ENCODE results near the gene CDH4.
A peak's percentile ranks its signal among the peaks of the same experiment; 100 is the strongest.

CDH4 gene

DNA sequence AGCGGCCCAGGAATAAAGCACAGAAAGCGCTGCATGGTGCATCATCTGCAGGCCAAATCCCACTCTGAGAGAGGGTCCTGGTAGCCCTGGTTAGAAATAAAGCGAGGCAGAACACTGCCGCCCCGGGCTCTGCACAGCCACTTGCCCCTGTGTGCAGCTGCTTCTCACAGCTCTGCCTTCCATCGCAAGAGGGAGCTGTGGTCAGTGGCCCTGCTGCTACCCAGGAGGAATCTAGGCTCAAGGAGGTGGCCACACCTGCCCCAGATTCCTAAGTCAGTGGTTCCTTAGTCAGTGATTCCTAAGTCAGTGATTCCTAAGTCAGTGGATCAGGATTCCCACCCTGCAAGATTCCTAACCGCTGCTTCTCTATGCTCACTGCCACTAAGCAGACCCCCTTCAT, 8.8 kb downstream of the CDH4 start:
- Histone ChIP-seq H4K91ac (ENCODE audit: low read depth, low read length) (no peak overlapping the region), H3K9ac (ENCODE audit: low read length) (no peak overlapping the region), H2BK12ac (ENCODE audit: low read length) (no peak overlapping the region), H3K79me2 (ENCODE audit: control insufficient read depth, insufficient read depth, low read length, poor library complexity) (no peaks in the 10 kb centered on the region), H2BK5ac (ENCODE audit: low read depth, low read length, poor library complexity) (no peak overlapping the region), H4K12ac (ENCODE audit: low read depth, low read length) (no peak overlapping the region), H3K14ac (ENCODE audit: low read length) (no peak overlapping the region), H2AFZ (ENCODE audit: insufficient read depth, low read length, poor library complexity) (no peak overlapping the region), H3K9me3 (ENCODE audit: insufficient read depth, low read depth, low read length) (no peaks in the 10 kb centered on the region), H3K27ac (ENCODE audit: low read depth, low read length) (no peak overlapping the region), H3K4me3 (ENCODE audit: low read depth, low read length) (no peak overlapping the region), H2AK5ac (ENCODE audit: low read length) (no peak overlapping the region), H3K79me1 (ENCODE audit: low read length) (no peaks in the 10 kb centered on the region), H3K4ac (ENCODE audit: low read depth, low read length) (no peak overlapping the region), H3K18ac (ENCODE audit: low read length) (no peak overlapping the region), H3K4me2 (ENCODE audit: low read length) (no peak overlapping the region), H2BK120ac (ENCODE audit: insufficient read depth, low read length, poor library complexity) (no peak overlapping the region), H4K8ac (ENCODE audit: low read depth, low read length) (no peak overlapping the region), H3K23ac (ENCODE audit: low read length) (no peak overlapping the region), H3K27me3 (ENCODE audit: insufficient read depth, low read length) (no peaks in the 10 kb centered on the region), H3K36me3 (ENCODE audit: control insufficient read depth in 1 of 2, insufficient read depth in 2 of 2, low read length in 2 of 2) (no peaks in the 10 kb centered on the region), H3K4me1 (ENCODE audit: control insufficient read depth in 1 of 2, insufficient read depth in 2 of 2, low read length in 2 of 2) (no peaks in the 10 kb centered on the region)
- WGBS (ENCODE audit: extremely low coverage, insufficient coverage, insufficient read length) = no CpG with 5 or more reads among the region's 7 CpGs
- peak in 1 of 2 donors; percentile 8 for DNase-seq

DNA sequence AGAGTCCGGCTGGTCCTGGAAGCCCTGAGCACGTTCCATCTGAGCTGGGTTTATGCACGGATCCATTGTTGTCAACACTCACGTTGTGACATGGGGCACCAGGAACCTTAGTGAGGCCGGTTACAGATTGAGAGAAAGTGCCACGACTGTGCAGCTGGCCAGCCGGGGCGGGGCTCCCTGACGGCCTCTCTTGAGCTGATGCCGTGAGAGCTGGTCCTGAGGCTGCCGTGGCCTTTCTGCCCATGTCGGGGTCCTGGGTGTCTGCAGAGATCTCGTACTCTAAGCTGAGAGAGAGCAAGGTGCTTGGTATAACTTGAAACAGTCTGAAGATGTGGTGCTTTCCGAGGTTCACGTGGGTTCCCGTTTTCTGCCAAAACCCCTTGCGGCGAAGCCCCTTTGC, 10.0 kb downstream of the CDH4 start:
- Histone ChIP-seq H3K4me2 (ENCODE audit: low read length) (no peak overlapping the region), H2BK120ac (ENCODE audit: insufficient read depth, low read length, poor library complexity) (no peak overlapping the region), H3K4ac (ENCODE audit: low read depth, low read length) (no peak overlapping the region), H4K12ac (ENCODE audit: low read depth, low read length) (no peak overlapping the region), H3K4me3 (ENCODE audit: low read depth, low read length) (no peak overlapping the region), H3K36me3 (ENCODE audit: control insufficient read depth in 1 of 2, insufficient read depth in 2 of 2, low read length in 2 of 2) (no peaks in the 10 kb centered on the region), H2BK5ac (ENCODE audit: low read depth, low read length, poor library complexity) (no peak overlapping the region), H2BK12ac (ENCODE audit: low read length) (no peak overlapping the region), H3K4me1 (ENCODE audit: control insufficient read depth in 1 of 2, insufficient read depth in 2 of 2, low read length in 2 of 2) (peaks cover 0 to 3% of the 10 kb centered on the region in 2 experiments), H3K18ac (ENCODE audit: low read length) (no peak overlapping the region), H4K91ac (ENCODE audit: low read depth, low read length) (no peak overlapping the region), H2AFZ (ENCODE audit: insufficient read depth, low read length, poor library complexity) (no peak overlapping the region), H3K27me3 (ENCODE audit: insufficient read depth, low read length) (no peaks in the 10 kb centered on the region), H3K79me1 (ENCODE audit: low read length) (no peaks in the 10 kb centered on the region), H2AK5ac (ENCODE audit: low read length) (no peak overlapping the region), H3K27ac (ENCODE audit: low read depth, low read length) (no peak overlapping the region), H3K23ac (ENCODE audit: low read length) (no peak overlapping the region), H3K9me3 (ENCODE audit: insufficient read depth, low read depth, low read length) (no peaks in the 10 kb centered on the region), H3K14ac (ENCODE audit: low read length) (no peak overlapping the region), H3K9ac (ENCODE audit: low read length) (no peak overlapping the region), H4K8ac (ENCODE audit: low read depth, low read length) (no peak overlapping the region), H3K79me2 (ENCODE audit: control insufficient read depth, insufficient read depth, low read length, poor library complexity) (no peaks in the 10 kb centered on the region)
- no peak for DNase-seq
- no CpG with 5 or more reads among the region's 18 CpGs for WGBS (ENCODE audit: extremely low coverage, insufficient coverage, insufficient read length)

GRCh38 chr20:61262514-61262913, 10.5 kb downstream of the CDH4 start:
- Histone ChIP-seq H2AK5ac (ENCODE audit: low read length) (no peak overlapping the region), H3K4me1 (ENCODE audit: control insufficient read depth in 1 of 2, insufficient read depth in 2 of 2, low read length in 2 of 2) (peaks cover 0 to 6% of the 10 kb centered on the region in 2 experiments), H3K9ac (ENCODE audit: low read length) (no peak overlapping the region), H3K23ac (ENCODE audit: low read length) (no peak overlapping the region), H4K8ac (ENCODE audit: low read depth, low read length) (no peak overlapping the region), H3K4me2 (ENCODE audit: low read length) (no peak overlapping the region), H4K12ac (ENCODE audit: low read depth, low read length) (no peak overlapping the region), H3K27me3 (ENCODE audit: insufficient read depth, low read length) (no peaks in the 10 kb centered on the region), H3K36me3 (ENCODE audit: control insufficient read depth in 1 of 2, insufficient read depth in 2 of 2, low read length in 2 of 2) (no peaks in the 10 kb centered on the region), H2AFZ (ENCODE audit: insufficient read depth, low read length, poor library complexity) (no peak overlapping the region), H4K91ac (ENCODE audit: low read depth, low read length) (no peak overlapping the region), H3K79me2 (ENCODE audit: control insufficient read depth, insufficient read depth, low read length, poor library complexity) (no peaks in the 10 kb centered on the region), H2BK5ac (ENCODE audit: low read depth, low read length, poor library complexity) (no peak overlapping the region), H3K14ac (ENCODE audit: low read length) (no peak overlapping the region), H3K79me1 (ENCODE audit: low read length) (no peaks in the 10 kb centered on the region), H3K4me3 (ENCODE audit: low read depth, low read length) (no peak overlapping the region), H3K27ac (ENCODE audit: low read depth, low read length) (no peak overlapping the region), H2BK12ac (ENCODE audit: low read length) (no peak overlapping the region), H2BK120ac (ENCODE audit: insufficient read depth, low read length, poor library complexity) (no peak overlapping the region), H3K9me3 (ENCODE audit: insufficient read depth, low read depth, low read length) (no peaks in the 10 kb centered on the region), H3K4ac (ENCODE audit: low read depth, low read length) (no peak overlapping the region), H3K18ac (ENCODE audit: low read length) (no peak overlapping the region)
- no peak for DNase-seq

DNA sequence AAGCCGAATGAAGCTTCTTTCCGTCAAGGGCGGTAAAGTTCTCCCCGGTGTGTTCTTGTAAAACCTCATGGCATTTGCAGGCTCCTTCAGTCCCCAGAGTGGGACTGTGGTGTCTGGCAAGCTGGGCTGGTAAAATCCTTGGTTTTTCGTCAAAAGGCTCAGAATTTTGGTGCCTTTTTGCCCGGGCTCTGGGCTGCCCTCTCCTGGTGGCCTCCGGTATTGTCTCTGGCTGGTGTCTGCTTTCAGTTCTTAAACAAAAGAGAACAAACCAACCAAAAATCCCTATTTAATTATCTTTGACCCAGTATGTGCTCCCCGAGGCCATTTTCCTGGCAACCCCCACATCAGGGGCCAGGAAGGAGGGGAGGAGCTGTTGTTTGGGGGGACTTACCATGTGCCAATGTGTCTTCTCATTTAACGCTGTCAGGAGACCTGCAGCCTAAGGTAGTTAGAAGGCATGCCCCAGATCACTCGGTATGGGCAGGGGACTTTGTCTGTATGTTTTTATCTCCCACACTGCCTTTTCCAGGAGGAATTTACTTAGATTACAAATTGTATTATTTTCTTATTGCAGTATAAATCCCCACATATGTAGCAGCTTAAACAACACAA, 11.1 kb downstream of the CDH4 start:
- Histone ChIP-seq H3K4me2 (ENCODE audit: low read length) (no peak overlapping the region), H3K4ac (ENCODE audit: low read depth, low read length) (no peak overlapping the region), H3K27ac (ENCODE audit: low read depth, low read length) (no peak overlapping the region), H3K4me3 (ENCODE audit: low read depth, low read length) (no peak overlapping the region), H4K8ac (ENCODE audit: low read depth, low read length) (no peak overlapping the region), H3K18ac (ENCODE audit: low read length) (no peak overlapping the region), H4K91ac (ENCODE audit: low read depth, low read length) (no peak overlapping the region), H3K9me3 (ENCODE audit: insufficient read depth, low read depth, low read length) (no peaks in the 10 kb centered on the region), H3K9ac (ENCODE audit: low read length) (no peak overlapping the region), H3K36me3 (ENCODE audit: control insufficient read depth in 1 of 2, insufficient read depth in 2 of 2, low read length in 2 of 2) (no peaks in the 10 kb centered on the region), H2BK5ac (ENCODE audit: low read depth, low read length, poor library complexity) (no peak overlapping the region), H3K23ac (ENCODE audit: low read length) (no peak overlapping the region), H3K79me1 (ENCODE audit: low read length) (no peaks in the 10 kb centered on the region), H3K27me3 (ENCODE audit: insufficient read depth, low read length) (no peaks in the 10 kb centered on the region), H2BK120ac (ENCODE audit: insufficient read depth, low read length, poor library complexity) (no peak overlapping the region), H2AK5ac (ENCODE audit: low read length) (no peak overlapping the region), H2BK12ac (ENCODE audit: low read length) (no peak overlapping the region), H3K14ac (ENCODE audit: low read length) (no peak overlapping the region), H3K79me2 (ENCODE audit: control insufficient read depth, insufficient read depth, low read length, poor library complexity) (no peaks in the 10 kb centered on the region), H2AFZ (ENCODE audit: insufficient read depth, low read length, poor library complexity) (no peak overlapping the region), H3K4me1 (ENCODE audit: control insufficient read depth in 1 of 2, insufficient read depth in 2 of 2, low read length in 2 of 2) (peaks cover 0 to 6% of the 10 kb centered on the region in 2 experiments), H4K12ac (ENCODE audit: low read depth, low read length) (no peak overlapping the region)
- DNase-seq = peak in 1 of 2 donors; percentile 45
- no CpG with 5 or more reads among the region's 10 CpGs for WGBS (ENCODE audit: extremely low coverage, insufficient coverage, insufficient read length)
